ENCODE results near the gene TMEM260. TPM values are rescaled to one million over a fixed set of nuclear protein-coding genes. Genes with fewer than 3 reads are reported as not detected.

The TMEM260 gene
- polyA plus RNA-seq, 1 of the 3 experiments (the other 2 are of a cell fraction): 5.4 TPM

GRCh38 chr14:56648508-56649301, 69.1 kb downstream of the TMEM260 start:
- no peak overlapping the region for H2AFZ ChIP-seq (ENCODE audit: low read depth)
- H3K9me2 ChIP-seq: no peaks in the 10 kb centered on the region
- H3K9ac ChIP-seq: no peak overlapping the region
- ChIA-PET CTCF (interaction anchor here (0.8 to 2.0 kb wide), 3 partner anchors 12 to 534 kb away, joined by 3 to 5 read pairs (median 3); no protein-coding TSS in a partner anchor), POLR2A (no interaction called here)
- WGBS (ENCODE audit: low lambda C conversion rate): 97% methylated on average over 6 of the region's 6 CpGs
- no peaks in the 10 kb centered on the region for H3K9me3 ChIP-seq
- no peak overlapping the region for H3K4me3 ChIP-seq (ENCODE audit: low read depth in 2 of 2, low read length in 1 of 2)
- H3K4me2 ChIP-seq: no peak overlapping the region
- H4K20me1 ChIP-seq (ENCODE audit: insufficient read depth): no peaks in the 10 kb centered on the region
- no peaks in the 10 kb centered on the region for H3K27me3 ChIP-seq (ENCODE audit: insufficient read depth)
- H3K36me3 ChIP-seq (replicated peaks in 1 of 2; ENCODE audit: control insufficient read depth in 1 of 2, insufficient read depth in 2 of 2, low read length in 1 of 2): peaks cover 4 to 5% of the 10 kb centered on the region in 2 experiments
- no peaks in the 10 kb centered on the region for H3K4me1 ChIP-seq (ENCODE audit: control insufficient read depth in 1 of 2, insufficient read depth in 2 of 2, low read depth in 1 of 2, low read length in 1 of 2)
- no peak for DNase-seq
- TF ChIP-seq TEAD4 (IDR thresholded peaks at IDR 0.05; ENCODE audit: borderline replicate concordance, insufficient read depth) (no peak), EZH2phosphoT487 (IDR thresholded peaks at IDR 0.05; ENCODE audit: borderline replicate concordance, low read depth) (no peak), MEF2A (IDR thresholded peaks at IDR 0.05; ENCODE audit: borderline replicate concordance, low read depth) (no peak), RAD21 (IDR thresholded peaks at IDR 0.05; ENCODE audit: low read length) (no peak), JUND (IDR thresholded peaks at IDR 0.05) (no peak), RFX5 (IDR thresholded peaks at IDR 0.05; ENCODE audit: low read length) (no peak), FOXM1 (IDR thresholded peaks at IDR 0.05; ENCODE audit: low read depth) (no peak), GATA2 (CRISPR knock-in tag; IDR thresholded peaks at IDR 0.05) (no peak), NRF1 (IDR thresholded peaks at IDR 0.05; ENCODE audit: low read depth, low read length) (no peak), TAF1 (IDR thresholded peaks at IDR 0.05; ENCODE audit: borderline replicate concordance, low read depth, low read length) (no peak), ZBTB33 (IDR thresholded peaks at IDR 0.05; ENCODE audit: borderline replicate concordance, low read depth) (no peak), MXI1 (IDR thresholded peaks at IDR 0.05; ENCODE audit: low read depth, low read length) (no peak), FOSL2 (IDR thresholded peaks at IDR 0.05; ENCODE audit: borderline replicate concordance, low read depth) (no peak), RXRA (IDR thresholded peaks at IDR 0.05; ENCODE audit: borderline replicate concordance, low read depth) (no peak)
- TF ChIP-seq, protein P1, sequence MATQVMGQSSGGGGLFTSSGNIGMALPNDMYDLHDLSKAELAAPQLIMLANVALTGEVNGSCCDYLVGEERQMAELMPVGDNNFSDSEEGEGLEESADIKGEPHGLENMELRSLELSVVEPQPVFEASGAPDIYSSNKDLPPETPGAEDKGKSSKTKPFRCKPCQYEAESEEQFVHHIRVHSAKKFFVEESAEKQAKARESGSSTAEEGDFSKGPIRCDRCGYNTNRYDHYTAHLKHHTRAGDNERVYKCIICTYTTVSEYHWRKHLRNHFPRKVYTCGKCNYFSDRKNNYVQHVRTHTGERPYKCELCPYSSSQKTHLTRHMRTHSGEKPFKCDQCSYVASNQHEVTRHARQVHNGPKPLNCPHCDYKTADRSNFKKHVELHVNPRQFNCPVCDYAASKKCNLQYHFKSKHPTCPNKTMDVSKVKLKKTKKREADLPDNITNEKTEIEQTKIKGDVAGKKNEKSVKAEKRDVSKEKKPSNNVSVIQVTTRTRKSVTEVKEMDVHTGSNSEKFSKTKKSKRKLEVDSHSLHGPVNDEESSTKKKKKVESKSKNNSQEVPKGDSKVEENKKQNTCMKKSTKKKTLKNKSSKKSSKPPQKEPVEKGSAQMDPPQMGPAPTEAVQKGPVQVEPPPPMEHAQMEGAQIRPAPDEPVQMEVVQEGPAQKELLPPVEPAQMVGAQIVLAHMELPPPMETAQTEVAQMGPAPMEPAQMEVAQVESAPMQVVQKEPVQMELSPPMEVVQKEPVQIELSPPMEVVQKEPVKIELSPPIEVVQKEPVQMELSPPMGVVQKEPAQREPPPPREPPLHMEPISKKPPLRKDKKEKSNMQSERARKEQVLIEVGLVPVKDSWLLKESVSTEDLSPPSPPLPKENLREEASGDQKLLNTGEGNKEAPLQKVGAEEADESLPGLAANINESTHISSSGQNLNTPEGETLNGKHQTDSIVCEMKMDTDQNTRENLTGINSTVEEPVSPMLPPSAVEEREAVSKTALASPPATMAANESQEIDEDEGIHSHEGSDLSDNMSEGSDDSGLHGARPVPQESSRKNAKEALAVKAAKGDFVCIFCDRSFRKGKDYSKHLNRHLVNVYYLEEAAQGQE (IDR thresholded peaks at IDR 0.05; ENCODE audit: low read depth, low read length): no peak
- TF ChIP-seq, protein P2, sequence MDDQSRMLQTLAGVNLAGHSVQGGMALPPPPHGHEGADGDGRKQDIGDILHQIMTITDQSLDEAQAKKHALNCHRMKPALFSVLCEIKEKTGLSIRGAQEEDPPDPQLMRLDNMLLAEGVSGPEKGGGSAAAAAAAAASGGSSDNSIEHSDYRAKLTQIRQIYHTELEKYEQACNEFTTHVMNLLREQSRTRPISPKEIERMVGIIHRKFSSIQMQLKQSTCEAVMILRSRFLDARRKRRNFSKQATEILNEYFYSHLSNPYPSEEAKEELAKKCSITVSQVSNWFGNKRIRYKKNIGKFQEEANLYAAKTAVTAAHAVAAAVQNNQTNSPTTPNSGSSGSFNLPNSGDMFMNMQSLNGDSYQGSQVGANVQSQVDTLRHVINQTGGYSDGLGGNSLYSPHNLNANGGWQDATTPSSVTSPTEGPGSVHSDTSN (IDR thresholded peaks at IDR 0.05): no peak
- TF ChIP-seq, protein P3, sequence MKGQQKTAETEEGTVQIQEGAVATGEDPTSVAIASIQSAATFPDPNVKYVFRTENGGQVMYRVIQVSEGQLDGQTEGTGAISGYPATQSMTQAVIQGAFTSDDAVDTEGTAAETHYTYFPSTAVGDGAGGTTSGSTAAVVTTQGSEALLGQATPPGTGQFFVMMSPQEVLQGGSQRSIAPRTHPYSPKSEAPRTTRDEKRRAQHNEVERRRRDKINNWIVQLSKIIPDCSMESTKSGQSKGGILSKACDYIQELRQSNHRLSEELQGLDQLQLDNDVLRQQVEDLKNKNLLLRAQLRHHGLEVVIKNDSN (IDR thresholded peaks at IDR 0.05; ENCODE audit: borderline replicate concordance, low read depth): no peak
- no peak overlapping the region for H3K27ac ChIP-seq (ENCODE audit: low read depth in 2 of 2, low read length in 1 of 2)
- H3K79me2 ChIP-seq (ENCODE audit: insufficient read depth): no peaks in the 10 kb centered on the region
- H3F3A ChIP-seq (replicated peaks; ENCODE audit: insufficient read depth): no peaks in the 10 kb centered on the region
